Esophagus squamous epithelium (tissue), 5 donors: Measurements from ENCODE around the gene KIAA0513. TPM values are rescaled to one million over a fixed set of nuclear protein-coding genes. Genes with fewer than 3 reads are reported as not detected.
A peak's percentile ranks its signal among the peaks of the same experiment; 100 is the strongest.

Experiments
- DNase-seq: peaks from one replicate; lab custom pipeline; 2025; lab: John Stamatoyannopoulos, UW
- H3K27ac ChIP-seq, 4 donors: fragments of 200-600 bp; sonication (generic); one replicate each; pipeline ENCODE4 v1.5.1; 2016 to 2019; ENCODE audit warnings: mild to moderate bottlenecking in 1 of 4
- H3K27me3 ChIP-seq, 4 donors: fragments of 200-600 bp; sonication (generic); 1 replicate in 3 of 4; 2 replicates in 1 of 4; pipeline versions ENCODE4 v1.5.1 to v1.6.0; 2017 to 2021; ENCODE audit warnings: antibody characterized with exemption in 1 of 4
- H3K36me3 ChIP-seq, 3 donors: fragments of 200-600 bp; sonication (generic); one replicate each; pipeline ENCODE4 v1.5.1; 2016 to 2019
- H3K4me1 ChIP-seq, 3 donors: fragments of 200-600 bp; sonication (generic); one replicate each; pipeline ENCODE4 v1.5.1; 2017 to 2019
- H3K4me3 ChIP-seq, 4 donors: fragments of 200-600 bp; sonication (generic); 1 replicate in 3 of 4; 2 replicates in 1 of 4; pipeline ENCODE4 v1.5.1; 2016 to 2019; ENCODE audit warnings: mild to moderate bottlenecking in 2 of 4, moderate library complexity in 1 of 4
- H3K9me3 ChIP-seq, 3 donors: fragments of 200-600 bp; sonication (generic); one replicate each; pipeline ENCODE4 v1.5.1; 2016 to 2019
- CTCF ChIP-seq, 6 experiments: fragments of 450-650 bp in 4 of 6; fragments of 200-600 bp in 2 of 6; sonication (generic) in 2 of 6; IDR thresholded peaks; one replicate each; pipeline ENCODE4 v1.5.1; 2016 to 2019; ENCODE audit warnings: antibody characterized with exemption in 6 of 6, mild to moderate bottlenecking in 4 of 6, moderate library complexity in 4 of 6
- POLR2A ChIP-seq, 4 donors: fragments of 450-650 bp; IDR thresholded peaks; one replicate each; pipeline ENCODE4 v1.6.1; 2017; ENCODE audit warnings: antibody characterized with exemption in 4 of 4, mild to moderate bottlenecking in 4 of 4, moderate library complexity in 3 of 4
- WGBS, 2 donors: methylation state at CpG; one replicate each; pipeline ENCODE4 v1.1.5; 2018; 5-methylcytosine and 5-hydroxymethylcytosine counted together
- intact Hi-C: fragments of 100-400 bp; cut with DNase I; formaldehyde crosslinking; loops from one replicate; pipeline ENCODE4 v1.15.0; 2022
- total RNA-seq, 4 donors: library from RNA; depleted of rRNA; stranded (reverse); fragments of >200 nt; gene quantifications; one replicate each; pipeline ENCODE4 v1.1.0, GENCODE V29; 2016
- donor health status: DM: yes; HTN: yes; CAD: no.

The KIAA0513 gene
- total RNA-seq, 4 donors from 2014 or later: 9.0 to 11.4 (median 9.7) TPM

- Histone ChIP-seq H3K36me3 (peaks cover 0 to 63% (median 0%) of the 10 kb centered on the region in 3 donors), H3K27me3 (no peaks in the 10 kb centered on the region), H3K27ac (no peak overlapping the region), H3K4me3 (no peak overlapping the region), H3K4me1 (peaks cover 0 to 28% (median 8%) of the 10 kb centered on the region in 3 donors), H3K9me3 (no peaks in the 10 kb centered on the region)
- TF ChIP-seq CTCF (IDR thresholded peaks at IDR 0.05) (no peak), POLR2A (IDR thresholded peaks at IDR 0.05) (no peak)
- no peak for DNase-seq
- intact Hi-C loops: no loop called here
- 92 to 95% methylated on average over 6 to 8 of the region's 8 CpGs for WGBS, 2 donors
Measured at GRCh38 chr16:85068746-85069145, 41.2 kb downstream of the KIAA0513 start.

GRCh38 chr16:85069171-85069570 is 41.6 kb downstream of the KIAA0513 start:
- Histone ChIP-seq H3K36me3 (peaks cover 0 to 63% (median 0%) of the 10 kb centered on the region in 3 donors), H3K9me3 (no peaks in the 10 kb centered on the region), H3K4me1 (peaks cover 0 to 28% (median 8%) of the 10 kb centered on the region in 3 donors), H3K27ac (no peak overlapping the region), H3K4me3 (no peak overlapping the region), H3K27me3 (no peaks in the 10 kb centered on the region)
- WGBS, 2 donors: 87 to 96% methylated on average over 4 to 6 of the region's 7 CpGs
- TF ChIP-seq CTCF (IDR thresholded peaks at IDR 0.05): no peak
- TF ChIP-seq POLR2A (IDR thresholded peaks at IDR 0.05): no peak
- intact Hi-C loops: no loop called here
- DNase-seq: no peak

- 77 to 92% methylated on average over 6 to 8 of the region's 8 CpGs for WGBS, 2 donors
- Histone ChIP-seq H3K4me3 (no peak overlapping the region), H3K4me1 (peaks cover 0 to 22% (median 8%) of the 10 kb centered on the region in 3 donors), H3K27me3 (no peaks in the 10 kb centered on the region), H3K9me3 (no peaks in the 10 kb centered on the region), H3K36me3 (peaks cover 0 to 78% (median 0%) of the 10 kb centered on the region in 3 donors), H3K27ac (peak overlapping the region in 1 of 4 donors; percentile 47)
- DNase-seq: no peak
- intact Hi-C loops: no loop called here
- TF ChIP-seq CTCF (IDR thresholded peaks at IDR 0.05) (no peak), POLR2A (IDR thresholded peaks at IDR 0.05) (no peak)
Measured at GRCh38 chr16:85072076-85072860, 44.7 kb downstream of the KIAA0513 start.

- Histone ChIP-seq H3K4me3 (no peak overlapping the region), H3K27me3 (no peaks in the 10 kb centered on the region), H3K9me3 (no peaks in the 10 kb centered on the region), H3K4me1 (peaks cover 0 to 17% (median 8%) of the 10 kb centered on the region in 3 donors), H3K27ac (peak overlapping the region in 3 of 4 donors; percentile 5 to 52 (median 49)), H3K36me3 (peaks cover 0 to 78% (median 6%) of the 10 kb centered on the region in 3 donors)
- no peak for DNase-seq
- intact Hi-C loops: no loop called here
- WGBS, 2 donors: 41 to 62% methylated on average over 12 of the region's 13 CpGs
- TF ChIP-seq CTCF (IDR thresholded peaks at IDR 0.05): no peak
- no peak for TF ChIP-seq POLR2A (IDR thresholded peaks at IDR 0.05)
Measured at GRCh38 chr16:85072947-85073346, 45.4 kb downstream of the KIAA0513 start.

- WGBS, 2 donors: 87 to 89% methylated on average over 6 of the region's 6 CpGs
Measured at GRCh38 chr16:85074225-85074914, 46.8 kb downstream of the KIAA0513 start.

More at GRCh38 chr16:85074225-85074914, 46.8 kb downstream of the KIAA0513 start:
- Histone ChIP-seq H3K9me3 (no peaks in the 10 kb centered on the region), H3K27me3 (no peaks in the 10 kb centered on the region), H3K27ac (no peak overlapping the region), H3K36me3 (peaks cover 5 to 78% (median 10%) of the 10 kb centered on the region in 3 donors), H3K4me3 (no peak overlapping the region), H3K4me1 (peaks cover 0 to 17% (median 8%) of the 10 kb centered on the region in 3 donors)
- intact Hi-C loops: no loop called here
- no peak for TF ChIP-seq POLR2A (IDR thresholded peaks at IDR 0.05)
- no peak for TF ChIP-seq CTCF (IDR thresholded peaks at IDR 0.05)
- DNase-seq: no peak
